Activated T-cell treated with anti-CD3 and anti-CD28 coated beads, Interleukin-2, amount 50 U/mL, for 4 hours (primary cell): Measurements from ENCODE around the gene SARNP. TPM values are rescaled to one million over a fixed set of nuclear protein-coding genes. Genes with fewer than 3 reads are reported as not detected.
"Not testable (repeated sequence)": the region's sequence is repeated elsewhere in the genome, so short reads cannot be mapped to it uniquely, and the experiment has no call there.

Source experiments
- ATAC-seq, 2 donors: fragments of 200-7000 bp; cut with Tn5 transposase; one replicate each; pipeline ENCODE4 v1.10.0; 2021
- DNase-seq: peaks from one replicate; pipeline ENCODE4 v3.0.0-alpha.2; 2020
- H3K27me3 Mint-ChIP-seq: one replicate; pipeline ENCODE4 v1.8.0; 2021; ENCODE audit warnings: low read depth, mixed read lengths
- H3K36me3 Mint-ChIP-seq: one replicate; pipeline ENCODE4 v1.8.0; 2022; ENCODE audit warnings: mixed read lengths; ENCODE audit not compliant: insufficient read depth
- H3K4me1 Mint-ChIP-seq: one replicate; pipeline ENCODE4 v1.8.0; 2021; ENCODE audit warnings: low read depth, mixed read lengths
- H3K4me3 Mint-ChIP-seq: one replicate; pipeline ENCODE4 v1.8.0; 2021; ENCODE audit warnings: mild to moderate bottlenecking, moderate library complexity, mixed read lengths
- H3K9me3 Mint-ChIP-seq: one replicate; pipeline ENCODE4 v1.8.0; 2021; ENCODE audit warnings: mixed read lengths
- total RNA-seq, 3 donors: library from RNA; stranded (reverse); gene quantifications; one replicate each; pipeline ENCODE4 v1.2.1, GENCODE V29; 2021

Gene SARNP
- total RNA-seq, 3 donors from 2014 or later: 65.8 to 78.5 (median 69.6) TPM

- H3K4me3 Mint-ChIP-seq: no peak overlapping the region
- ATAC-seq (no peak), DNase-seq (no peak)
- no peaks in the 10 kb centered on the region for H3K9me3 Mint-ChIP-seq
- no peaks in the 10 kb centered on the region for H3K27me3 Mint-ChIP-seq
- peaks cover 2% of the 10 kb centered on the region for H3K4me1 Mint-ChIP-seq
- H3K36me3 Mint-ChIP-seq: peaks cover 29% of the 10 kb centered on the region
Observed at GRCh38 chr12:55797068-55797467, 20.5 kb downstream of the SARNP start.

DNA sequence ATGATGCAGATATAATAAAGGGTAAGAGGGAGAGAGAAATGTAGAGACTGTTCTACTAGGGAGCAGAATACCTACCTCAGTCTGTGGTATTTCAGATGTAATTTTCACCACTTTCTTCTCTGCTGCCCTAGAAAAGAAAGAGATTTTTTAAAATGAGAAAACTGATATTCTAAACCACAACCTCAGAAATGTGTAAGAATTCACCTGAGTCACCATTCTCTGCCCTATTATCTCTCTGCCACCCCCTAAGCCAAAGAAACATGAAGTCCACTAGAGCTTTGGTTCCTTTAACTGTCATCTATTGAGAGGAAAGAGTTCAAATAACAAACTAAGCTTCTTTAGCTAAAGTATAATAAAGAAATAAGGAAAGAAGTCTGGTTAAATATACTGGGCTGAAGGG is 21.6 kb downstream of the SARNP start:
- DNase-seq (no peak), ATAC-seq (no peak)
- Mint-ChIP-seq H3K27me3 (no peaks in the 10 kb centered on the region), H3K4me3 (no peak overlapping the region), H3K36me3 (peaks cover 28% of the 10 kb centered on the region), H3K4me1 (peaks cover 2% of the 10 kb centered on the region), H3K9me3 (no peaks in the 10 kb centered on the region)

GRCh38 chr12:55789893-55790292 is 27.6 kb downstream of the SARNP start:
- ATAC-seq: no peak
- Mint-ChIP-seq H3K4me3 (no peak overlapping the region), H3K9me3 (no peaks in the 10 kb centered on the region)

GRCh38 chr12:55789171-55789570 is 28.4 kb downstream of the SARNP start:
- no peaks in the 10 kb centered on the region for H3K9me3 Mint-ChIP-seq

More at GRCh38 chr12:55789893-55790292, 27.6 kb downstream of the SARNP start:
- Mint-ChIP-seq H3K4me1 (no peaks in the 10 kb centered on the region), H3K27me3 (no peaks in the 10 kb centered on the region), H3K36me3 (peaks cover 27% of the 10 kb centered on the region)
- DNase-seq: no peak

DNA sequence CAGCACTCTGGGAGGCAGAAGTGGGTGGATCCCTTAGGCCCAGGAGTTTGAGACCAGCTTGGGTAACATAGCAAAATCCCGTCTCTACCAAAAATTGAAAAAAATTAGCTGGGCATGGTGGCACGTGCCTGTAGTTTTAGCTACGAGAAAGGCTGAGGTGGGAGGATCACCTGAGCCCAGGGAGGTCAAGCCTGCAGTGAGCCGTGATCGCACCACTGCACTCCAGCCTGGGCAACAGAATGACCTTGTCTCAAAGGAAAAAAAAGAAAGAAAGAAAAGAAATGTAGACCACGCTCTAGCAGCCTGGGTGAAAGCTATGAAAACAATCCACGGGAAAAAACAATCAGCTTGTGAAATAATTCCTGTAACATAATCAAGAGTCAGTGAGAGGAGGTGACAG is 29.0 kb downstream of the SARNP start:
- Mint-ChIP-seq H3K4me1 (no peaks in the 10 kb centered on the region), H3K27me3 (no peaks in the 10 kb centered on the region), H3K36me3 (peaks cover 29% of the 10 kb centered on the region), H3K4me3 (no peak overlapping the region), H3K9me3 (no peaks in the 10 kb centered on the region)
- no peak for DNase-seq
- no peak for ATAC-seq

More at GRCh38 chr12:55789171-55789570, 28.4 kb downstream of the SARNP start:
- DNase-seq (no peak), ATAC-seq (no peak)
- no peaks in the 10 kb centered on the region for H3K4me1 Mint-ChIP-seq
- H3K4me3 Mint-ChIP-seq: no peak overlapping the region
- H3K27me3 Mint-ChIP-seq: no peaks in the 10 kb centered on the region
- peaks cover 24% of the 10 kb centered on the region for H3K36me3 Mint-ChIP-seq

DNA sequence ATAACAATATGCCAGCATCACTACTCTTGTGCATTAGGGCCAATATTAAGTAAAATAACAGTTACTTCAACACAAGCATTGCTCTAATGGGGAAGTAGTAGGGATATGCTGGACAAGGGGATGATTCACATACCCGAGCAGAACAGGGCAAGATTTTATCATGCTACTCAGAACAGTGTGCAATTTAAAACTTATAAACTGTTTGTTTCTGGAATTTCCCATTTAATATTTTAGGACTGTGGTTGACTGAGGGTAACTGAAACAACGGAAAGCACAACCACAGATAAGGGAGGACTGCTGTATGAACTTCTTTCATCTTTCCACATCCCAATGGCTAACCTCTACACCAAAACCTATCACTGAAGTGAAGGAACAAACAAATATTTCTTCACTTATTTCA is 36.8 kb downstream of the SARNP start:
- no peak for ATAC-seq
- DNase-seq: no peak
- Mint-ChIP-seq H3K9me3 (no peaks in the 10 kb centered on the region), H3K4me1 (peaks cover 9% of the 10 kb centered on the region), H3K4me3 (no peak overlapping the region), H3K27me3 (no peaks in the 10 kb centered on the region), H3K36me3 (peaks cover 12% of the 10 kb centered on the region)

- H3K27me3 Mint-ChIP-seq: no peaks in the 10 kb centered on the region
- H3K4me1 Mint-ChIP-seq: peaks cover 12% of the 10 kb centered on the region
- no peak for DNase-seq
- ATAC-seq: no peak
- no peak overlapping the region for H3K4me3 Mint-ChIP-seq
- no peaks in the 10 kb centered on the region for H3K9me3 Mint-ChIP-seq
- peaks cover 12% of the 10 kb centered on the region for H3K36me3 Mint-ChIP-seq
Observed at GRCh38 chr12:55777856-55778255, 39.7 kb downstream of the SARNP start.

- H3K4me3 Mint-ChIP-seq: no peak overlapping the region
- no peaks in the 10 kb centered on the region for H3K27me3 Mint-ChIP-seq
- H3K9me3 Mint-ChIP-seq: no peaks in the 10 kb centered on the region
- no peak for ATAC-seq
- H3K4me1 Mint-ChIP-seq: peaks cover 6% of the 10 kb centered on the region
- H3K36me3 Mint-ChIP-seq: peaks cover 14% of the 10 kb centered on the region
- DNase-seq: no peak
Observed at GRCh38 chr12:55771736-55772135, 45.8 kb downstream of the SARNP start.

DNA sequence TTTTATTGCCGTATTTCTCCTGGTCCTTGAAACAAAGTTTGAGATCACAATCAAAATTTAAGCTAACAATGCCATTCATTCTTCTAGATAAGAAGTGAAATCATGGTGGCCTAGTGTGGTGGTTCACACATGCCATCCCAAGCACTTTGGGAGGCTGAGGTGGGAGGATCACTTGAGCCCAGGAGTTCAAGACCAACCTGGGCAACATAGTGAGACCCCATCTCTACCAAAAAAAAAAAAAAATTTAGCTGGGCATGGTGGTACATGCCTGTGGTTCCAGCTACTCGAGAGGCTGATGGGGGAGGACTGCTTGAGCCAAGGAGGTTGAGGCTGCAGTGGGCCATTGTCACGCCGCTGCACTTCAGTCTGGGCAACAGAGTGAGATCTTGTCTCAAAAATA is 50.4 kb downstream of the SARNP start:
- Mint-ChIP-seq H3K9me3 (no peaks in the 10 kb centered on the region), H3K4me3 (no peak overlapping the region), H3K36me3 (peaks cover 19% of the 10 kb centered on the region), H3K27me3 (no peaks in the 10 kb centered on the region), H3K4me1 (peaks cover 1% of the 10 kb centered on the region)
- no peak for DNase-seq
- ATAC-seq: no peak

GRCh38 chr12:55765736-55766290 is 51.7 kb downstream of the SARNP start:
- no peaks in the 10 kb centered on the region for H3K27me3 Mint-ChIP-seq
- DNase-seq (no peak), ATAC-seq (no peak)
- peaks cover 22% of the 10 kb centered on the region for H3K36me3 Mint-ChIP-seq
- peaks cover 3% of the 10 kb centered on the region for H3K4me1 Mint-ChIP-seq
- H3K9me3 Mint-ChIP-seq: no peaks in the 10 kb centered on the region
- H3K4me3 Mint-ChIP-seq: no peak overlapping the region

DNA sequence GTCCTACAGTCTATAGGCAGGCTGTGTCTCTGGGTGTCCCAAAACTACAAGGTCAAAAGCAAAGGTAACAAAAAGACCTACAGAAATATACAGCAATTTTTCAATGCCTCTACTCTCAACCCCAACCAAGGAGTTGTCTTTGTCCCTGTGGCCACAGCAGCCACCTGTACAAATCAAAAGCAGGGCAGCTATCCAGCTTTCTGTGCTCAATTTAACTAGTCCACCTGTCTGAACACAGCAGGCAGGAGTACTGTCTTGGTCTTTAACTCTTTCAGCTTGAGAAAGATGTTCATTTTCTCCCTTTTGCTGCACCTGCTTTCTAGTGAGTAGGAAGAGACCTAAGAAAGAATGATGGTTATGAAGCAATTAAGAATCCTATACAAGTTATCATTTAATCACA is 54.9 kb downstream of the SARNP start:
- ATAC-seq (no peak), DNase-seq (no peak)
- no peaks in the 10 kb centered on the region for H3K9me3 Mint-ChIP-seq
- H3K27me3 Mint-ChIP-seq: no peaks in the 10 kb centered on the region
- peaks cover 7% of the 10 kb centered on the region for H3K4me1 Mint-ChIP-seq
- peaks cover 24% of the 10 kb centered on the region for H3K36me3 Mint-ChIP-seq
- H3K4me3 Mint-ChIP-seq: no peak overlapping the region

DNA sequence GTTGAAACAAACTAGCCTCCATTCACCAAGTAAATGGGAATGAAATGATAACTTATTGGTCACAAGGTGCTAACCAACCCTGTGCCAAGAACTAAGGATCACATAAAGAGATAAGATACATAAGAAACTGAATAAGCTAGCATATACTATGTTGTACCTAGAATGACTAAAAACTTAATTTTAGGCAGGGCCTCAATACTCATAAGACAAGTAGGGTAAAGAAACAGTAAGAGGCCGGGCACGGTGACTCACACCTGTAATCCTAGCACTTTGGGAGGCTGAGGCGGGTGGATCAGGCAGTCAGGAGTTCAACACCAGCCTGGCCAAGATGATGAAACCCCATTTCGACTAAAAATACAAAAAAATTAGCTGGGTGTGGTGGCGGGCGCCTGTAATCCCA is 56.9 kb downstream of the SARNP start:
- Mint-ChIP-seq H3K27me3 (no peaks in the 10 kb centered on the region), H3K9me3 (no peaks in the 10 kb centered on the region), H3K4me3 (no peak overlapping the region), H3K36me3 (peaks cover 22% of the 10 kb centered on the region), H3K4me1 (peaks cover 7% of the 10 kb centered on the region)
- DNase-seq: no peak
- ATAC-seq: peak; percentile 92 to 93

DNA sequence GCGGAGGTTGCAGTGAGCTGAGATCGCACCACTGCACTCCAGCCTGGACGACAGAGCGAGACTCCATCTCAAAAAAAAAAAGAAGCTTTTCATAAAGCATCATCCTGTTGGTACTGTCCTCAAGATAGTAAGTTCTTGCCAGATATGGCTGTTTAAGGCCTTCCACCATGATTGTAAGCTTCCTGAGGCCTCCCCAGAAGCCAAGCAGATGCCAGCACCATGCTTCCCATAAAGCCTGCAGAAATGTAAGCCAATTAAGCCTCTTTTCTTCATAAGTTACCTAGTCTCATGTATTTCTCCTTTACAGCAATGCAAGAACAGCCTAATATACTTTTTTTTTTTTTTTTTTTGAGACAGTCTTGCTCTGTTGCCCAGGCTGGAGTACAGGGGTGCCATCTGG is 58.9 kb downstream of the SARNP start:
- not testable (repeated sequence) for ATAC-seq, DNase-seq, H3K9me3 Mint-ChIP-seq, H3K4me3 Mint-ChIP-seq, H3K27me3 Mint-ChIP-seq
- Mint-ChIP-seq H3K36me3 (peaks cover 22% of the 10 kb centered on the region), H3K4me1 (peaks cover 12% of the 10 kb centered on the region)

GRCh38 chr12:55757701-55758100 is 59.8 kb downstream of the SARNP start:
- Mint-ChIP-seq H3K36me3 (peaks cover 24% of the 10 kb centered on the region), H3K9me3 (no peaks in the 10 kb centered on the region), H3K27me3 (no peaks in the 10 kb centered on the region), H3K4me3 (no peak overlapping the region), H3K4me1 (peaks cover 12% of the 10 kb centered on the region)
- ATAC-seq (no peak), DNase-seq (no peak)

- DNase-seq (no peak), ATAC-seq (no peak)
- H3K9me3 Mint-ChIP-seq: no peaks in the 10 kb centered on the region
- H3K27me3 Mint-ChIP-seq: no peaks in the 10 kb centered on the region
- H3K4me1 Mint-ChIP-seq: peaks cover 5% of the 10 kb centered on the region
- peaks cover 25% of the 10 kb centered on the region for H3K36me3 Mint-ChIP-seq
- no peak overlapping the region for H3K4me3 Mint-ChIP-seq
Observed at GRCh38 chr12:55755246-55755645, 62.3 kb downstream of the SARNP start.
